ENCODE data around the gene GRIA4. TPM values are rescaled to one million over a fixed set of nuclear protein-coding genes. Genes with fewer than 3 reads are reported as not detected.
A peak's percentile ranks its signal among the peaks of the same experiment; 100 is the strongest.

Gene GRIA4
- total and polyA plus RNA-seq, 5 donors: 0.05 to 0.17 TPM; not detected in 3

GRCh38 chr11:105720096-105720495 is 110.2 kb downstream of the GRIA4 start:
- no peaks in the 10 kb centered on the region for H3K9me3 ChIP-seq (ENCODE audit: control insufficient read depth, low read length)
- no peaks in the 10 kb centered on the region for H3K4me1 ChIP-seq (ENCODE audit: control insufficient read depth, insufficient read depth, low read length)
- WGBS: 77% methylated on average over 2 of the region's 2 CpGs
- no peaks in the 10 kb centered on the region for H3K27me3 ChIP-seq (ENCODE audit: control insufficient read depth, insufficient read depth)
- ATAC-seq (no peak), DNase-seq (no peak)
- intact Hi-C loops (cut with DNase I): no loop called here
- H3K4me3 ChIP-seq (ENCODE audit: low read length): no peak overlapping the region
- no peak overlapping the region for H3K27ac ChIP-seq (ENCODE audit: low read length)

- 71% methylated on average over 3 of the region's 3 CpGs for WGBS
Observed at GRCh38 chr11:105723269-105723668, 113.4 kb downstream of the GRIA4 start.

GRCh38 chr11:105732611-105733010 is 122.7 kb downstream of the GRIA4 start:
- intact Hi-C loops (cut with DNase I): no loop called here
- 87% methylated on average over 3 of the region's 3 CpGs for WGBS
- DNase-seq (no peak), ATAC-seq (no peak)
- Histone ChIP-seq H3K27me3 (ENCODE audit: control insufficient read depth, insufficient read depth) (no peaks in the 10 kb centered on the region), H3K4me3 (ENCODE audit: low read length) (no peak overlapping the region), H3K9me3 (ENCODE audit: control insufficient read depth, low read length) (no peaks in the 10 kb centered on the region), H3K4me1 (ENCODE audit: control insufficient read depth, insufficient read depth, low read length) (no peaks in the 10 kb centered on the region), H3K27ac (ENCODE audit: low read length) (no peak overlapping the region)

More at GRCh38 chr11:105723269-105723668, 113.4 kb downstream of the GRIA4 start:
- Histone ChIP-seq H3K27ac (ENCODE audit: low read length) (no peak overlapping the region), H3K27me3 (ENCODE audit: control insufficient read depth, insufficient read depth) (no peaks in the 10 kb centered on the region), H3K4me1 (ENCODE audit: control insufficient read depth, insufficient read depth, low read length) (no peaks in the 10 kb centered on the region), H3K9me3 (ENCODE audit: control insufficient read depth, low read length) (no peaks in the 10 kb centered on the region), H3K4me3 (ENCODE audit: low read length) (no peak overlapping the region)
- no peak for DNase-seq
- ATAC-seq: no peak
- intact Hi-C loops (cut with DNase I): no loop called here

GRCh38 chr11:105734426-105734825 is 124.6 kb downstream of the GRIA4 start:
- Histone ChIP-seq H3K9me3 (ENCODE audit: control insufficient read depth, low read length) (no peaks in the 10 kb centered on the region), H3K4me3 (ENCODE audit: low read length) (no peak overlapping the region), H3K4me1 (ENCODE audit: control insufficient read depth, insufficient read depth, low read length) (no peaks in the 10 kb centered on the region), H3K27me3 (ENCODE audit: control insufficient read depth, insufficient read depth) (no peaks in the 10 kb centered on the region), H3K27ac (ENCODE audit: low read length) (no peak overlapping the region)
- no peak for ATAC-seq
- DNase-seq: no peak
- intact Hi-C loops (cut with DNase I): no loop called here
- WGBS: 86% methylated on average over 1 of the region's 1 CpG

GRCh38 chr11:105738251-105738650 is 128.4 kb downstream of the GRIA4 start:
- WGBS: 67% methylated on average over 1 of the region's 1 CpG
- H3K9me3 ChIP-seq (ENCODE audit: control insufficient read depth, low read length): no peaks in the 10 kb centered on the region
- no peak overlapping the region for H3K4me3 ChIP-seq (ENCODE audit: low read length)
- H3K27me3 ChIP-seq (ENCODE audit: control insufficient read depth, insufficient read depth): no peaks in the 10 kb centered on the region
- intact Hi-C loops (cut with DNase I): no loop called here
- DNase-seq (no peak), ATAC-seq (no peak)
- no peak overlapping the region for H3K27ac ChIP-seq (ENCODE audit: low read length)
- no peaks in the 10 kb centered on the region for H3K4me1 ChIP-seq (ENCODE audit: control insufficient read depth, insufficient read depth, low read length)

GRCh38 chr11:105738986-105739795 is 129.3 kb downstream of the GRIA4 start:
- H3K27me3 ChIP-seq (ENCODE audit: control insufficient read depth, insufficient read depth): no peaks in the 10 kb centered on the region
- DNase-seq (no peak), ATAC-seq (no peak)
- H3K4me3 ChIP-seq (ENCODE audit: low read length): no peak overlapping the region
- H3K27ac ChIP-seq (ENCODE audit: low read length): no peak overlapping the region
- H3K4me1 ChIP-seq (ENCODE audit: control insufficient read depth, insufficient read depth, low read length): no peaks in the 10 kb centered on the region
- intact Hi-C loops (cut with DNase I): no loop called here
- WGBS: 77% methylated on average over 5 of the region's 5 CpGs
- H3K9me3 ChIP-seq (ENCODE audit: control insufficient read depth, low read length): no peaks in the 10 kb centered on the region

- DNase-seq: no peak
- no peak overlapping the region for H3K4me3 ChIP-seq (ENCODE audit: low read length)
- no peak for ATAC-seq
- no peaks in the 10 kb centered on the region for H3K27me3 ChIP-seq (ENCODE audit: control insufficient read depth, insufficient read depth)
- no peak overlapping the region for H3K27ac ChIP-seq (ENCODE audit: low read length)
- no peaks in the 10 kb centered on the region for H3K9me3 ChIP-seq (ENCODE audit: control insufficient read depth, low read length)
- H3K4me1 ChIP-seq (ENCODE audit: control insufficient read depth, insufficient read depth, low read length): no peaks in the 10 kb centered on the region
- intact Hi-C loops (cut with DNase I): no loop called here
- 83% methylated on average over 4 of the region's 4 CpGs for WGBS
Observed at GRCh38 chr11:105740164-105740903, 130.5 kb downstream of the GRIA4 start.

GRCh38 chr11:105741488-105742020 is 131.7 kb downstream of the GRIA4 start:
- DNase-seq: no peak
- no peak for ATAC-seq
- Histone ChIP-seq H3K4me1 (ENCODE audit: control insufficient read depth, insufficient read depth, low read length) (no peaks in the 10 kb centered on the region), H3K27ac (ENCODE audit: low read length) (no peak overlapping the region), H3K9me3 (ENCODE audit: control insufficient read depth, low read length) (no peaks in the 10 kb centered on the region), H3K27me3 (ENCODE audit: control insufficient read depth, insufficient read depth) (no peaks in the 10 kb centered on the region), H3K4me3 (ENCODE audit: low read length) (no peak overlapping the region)
- WGBS: 68% methylated on average over 2 of the region's 2 CpGs
- intact Hi-C loops (cut with DNase I): no loop called here

- Histone ChIP-seq H3K27ac (ENCODE audit: low read length) (no peak overlapping the region), H3K9me3 (ENCODE audit: control insufficient read depth, low read length) (no peaks in the 10 kb centered on the region), H3K4me1 (ENCODE audit: control insufficient read depth, insufficient read depth, low read length) (no peaks in the 10 kb centered on the region), H3K27me3 (ENCODE audit: control insufficient read depth, insufficient read depth) (no peaks in the 10 kb centered on the region), H3K4me3 (ENCODE audit: low read length) (no peak overlapping the region)
- DNase-seq: no peak
- intact Hi-C loops (cut with DNase I): no loop called here
- no peak for ATAC-seq
- WGBS: 75% methylated on average over 1 of the region's 1 CpG
Observed at GRCh38 chr11:105754260-105754659, 144.4 kb downstream of the GRIA4 start.

- no peak overlapping the region for H3K4me3 ChIP-seq (ENCODE audit: low read length)
- intact Hi-C loops (cut with DNase I): no loop called here
- 87% methylated on average over 1 of the region's 1 CpG for WGBS
Observed at GRCh38 chr11:105754716-105755115, 144.8 kb downstream of the GRIA4 start.

GRCh38 chr11:105757107-105757506 is 147.2 kb downstream of the GRIA4 start:
- intact Hi-C loops (cut with DNase I): no loop called here
- ATAC-seq (no peak), DNase-seq (peak in 1 of 3 donors; percentile 7)
- no peaks in the 10 kb centered on the region for H3K9me3 ChIP-seq (ENCODE audit: control insufficient read depth, low read length)
- no peak overlapping the region for H3K4me3 ChIP-seq (ENCODE audit: low read length)
- no peaks in the 10 kb centered on the region for H3K4me1 ChIP-seq (ENCODE audit: control insufficient read depth, insufficient read depth, low read length)
- H3K27ac ChIP-seq (ENCODE audit: low read length): no peak overlapping the region
- 36% methylated on average over 6 of the region's 6 CpGs for WGBS
- no peaks in the 10 kb centered on the region for H3K27me3 ChIP-seq (ENCODE audit: control insufficient read depth, insufficient read depth)

More at GRCh38 chr11:105754716-105755115, 144.8 kb downstream of the GRIA4 start:
- H3K27ac ChIP-seq (ENCODE audit: low read length): no peak overlapping the region
- no peaks in the 10 kb centered on the region for H3K27me3 ChIP-seq (ENCODE audit: control insufficient read depth, insufficient read depth)
- no peak for DNase-seq
- no peaks in the 10 kb centered on the region for H3K9me3 ChIP-seq (ENCODE audit: control insufficient read depth, low read length)
- no peak for ATAC-seq
- H3K4me1 ChIP-seq (ENCODE audit: control insufficient read depth, insufficient read depth, low read length): no peaks in the 10 kb centered on the region
